ENCODE data around the gene GTF2H1. TPM values are rescaled to one million over a fixed set of nuclear protein-coding genes. Genes with fewer than 3 reads are reported as not detected.

GTF2H1 gene
- total RNA-seq, 1 experiment from 2014 or later = 39.4 TPM

GRCh38 chr11:18285841-18286240, 36.5 kb upstream of the GTF2H1 start:
- Histone ChIP-seq H3K27ac (ENCODE audit: insufficient read length, low read depth, low read length) (no peak overlapping the region), H3K14ac (ENCODE audit: insufficient read depth, low read length) (no peak overlapping the region), H3K23me2 (ENCODE audit: insufficient read length, low read depth, low read length, poor library complexity, severe bottlenecking) (no peaks in the 10 kb centered on the region), H4K5ac (ENCODE audit: insufficient read length, low read depth, low read length) (no peak overlapping the region), H3K79me1 (ENCODE audit: insufficient read depth, low read depth, low read length, poor library complexity, severe bottlenecking) (no peaks in the 10 kb centered on the region), H3K9ac (ENCODE audit: extremely low read depth, insufficient read length, low read length) (no peak overlapping the region), H2BK20ac (ENCODE audit: low read depth, low read length, poor library complexity, severe bottlenecking) (no peak overlapping the region), H3K79me2 (ENCODE audit: insufficient read depth, low read length) (no peaks in the 10 kb centered on the region), H4K20me1 (ENCODE audit: control insufficient read depth, insufficient read depth, insufficient read length) (no peaks in the 10 kb centered on the region), H2AK5ac (ENCODE audit: insufficient read length, low read length) (no peak overlapping the region), H3K4ac (ENCODE audit: low read depth, low read length) (no peak overlapping the region), H3K23ac (ENCODE audit: insufficient read length, low read depth, low read length) (no peak overlapping the region), H3K27me3 (ENCODE audit: insufficient read depth, low read length) (no peaks in the 10 kb centered on the region), H3K18ac (ENCODE audit: insufficient read length, low read depth, low read length) (no peak overlapping the region), H2BK120ac (ENCODE audit: low read depth, low read length, poor library complexity, severe bottlenecking) (no peak overlapping the region), H3K56ac (ENCODE audit: insufficient read length, low read depth, low read length) (no peak overlapping the region), H3K9me3 (ENCODE audit: control insufficient read depth, low read depth, low read length) (no peaks in the 10 kb centered on the region), H3K4me2 (ENCODE audit: insufficient read depth, insufficient read length, low read length) (no peak overlapping the region), H2BK15ac (ENCODE audit: low read depth, low read length) (no peak overlapping the region), H2AFZ (ENCODE audit: low read length) (no peak overlapping the region), H4K91ac (ENCODE audit: insufficient read length, low read depth, low read length) (no peak overlapping the region), H2BK5ac (ENCODE audit: insufficient read length, low read length) (no peak overlapping the region), H4K8ac (replicated peaks; ENCODE audit: insufficient read length, low read depth, low read length) (no peak overlapping the region), H2BK12ac (ENCODE audit: insufficient read length, low read depth, low read length) (no peak overlapping the region), H3T11ph (ENCODE audit: low read length) (no peak overlapping the region), H3K4me1 (ENCODE audit: insufficient read depth, low read length) (no peaks in the 10 kb centered on the region)
- no peak for DNase-seq
- H3K27me3 Mint-ChIP-seq (ENCODE audit: low read depth) = no peaks in the 10 kb centered on the region
- TF ChIP-seq CTCF (conservative IDR thresholded peaks at IDR 0.05) = no peak
- H3K36me3 Mint-ChIP-seq (ENCODE audit: insufficient read depth in 1 of 3, low read depth in 3 of 3) = peaks cover 23 to 66% (median 64%) of the 10 kb centered on the region in 3 experiments; a peak in 6 of 7 replicates
- H3K4me3 Mint-ChIP-seq = no peak overlapping the region
- no peak overlapping the region for H3K27ac Mint-ChIP-seq
- no CpG with 5 or more reads among the region's 1 CpG for WGBS (ENCODE audit: extremely low coverage, insufficient read length, low lambda C conversion rate)
- no peaks in the 10 kb centered on the region for H3K9me3 Mint-ChIP-seq
- H3K4me1 Mint-ChIP-seq = no peaks in the 10 kb centered on the region

All from H9 (cell line).